Skeletal muscle satellite cell (primary cell): Measurements from ENCODE around the gene MISP.

Experiments used
- H3K27me3 ChIP-seq: 2 replicates; pipeline ENCODE4 v1.7.0; 2013; ENCODE audit warnings: low read length; ENCODE audit not compliant: control insufficient read depth, insufficient read depth
- H3K36me3 ChIP-seq: 2 replicates; pipeline ENCODE4 v1.7.0; 2013; ENCODE audit warnings: mild to moderate bottlenecking, control low read depth, low read length; ENCODE audit not compliant: insufficient read depth
- H3K4me1 ChIP-seq: 2 replicates; pipeline ENCODE4 v1.7.0; 2013; ENCODE audit warnings: low read length; ENCODE audit not compliant: control insufficient read depth, insufficient read depth
- H3K4me2 ChIP-seq: 2 replicates; pipeline ENCODE4 v1.7.0; 2013; ENCODE audit warnings: mild to moderate bottlenecking, low read length
- H3K4me3 ChIP-seq: 2 replicates; pipeline ENCODE4 v1.7.0; 2013; ENCODE audit warnings: low read length
- H3K9ac ChIP-seq: 2 replicates; pipeline ENCODE4 v1.7.0; 2013; ENCODE audit warnings: mild to moderate bottlenecking, low read depth, low read length, moderate library complexity
- H3K9me3 ChIP-seq: replicated peaks from 2 replicates; pipeline ENCODE4 v1.7.0; 2013; ENCODE audit warnings: mild to moderate bottlenecking, control low read depth, low read length

MISP gene

DNA sequence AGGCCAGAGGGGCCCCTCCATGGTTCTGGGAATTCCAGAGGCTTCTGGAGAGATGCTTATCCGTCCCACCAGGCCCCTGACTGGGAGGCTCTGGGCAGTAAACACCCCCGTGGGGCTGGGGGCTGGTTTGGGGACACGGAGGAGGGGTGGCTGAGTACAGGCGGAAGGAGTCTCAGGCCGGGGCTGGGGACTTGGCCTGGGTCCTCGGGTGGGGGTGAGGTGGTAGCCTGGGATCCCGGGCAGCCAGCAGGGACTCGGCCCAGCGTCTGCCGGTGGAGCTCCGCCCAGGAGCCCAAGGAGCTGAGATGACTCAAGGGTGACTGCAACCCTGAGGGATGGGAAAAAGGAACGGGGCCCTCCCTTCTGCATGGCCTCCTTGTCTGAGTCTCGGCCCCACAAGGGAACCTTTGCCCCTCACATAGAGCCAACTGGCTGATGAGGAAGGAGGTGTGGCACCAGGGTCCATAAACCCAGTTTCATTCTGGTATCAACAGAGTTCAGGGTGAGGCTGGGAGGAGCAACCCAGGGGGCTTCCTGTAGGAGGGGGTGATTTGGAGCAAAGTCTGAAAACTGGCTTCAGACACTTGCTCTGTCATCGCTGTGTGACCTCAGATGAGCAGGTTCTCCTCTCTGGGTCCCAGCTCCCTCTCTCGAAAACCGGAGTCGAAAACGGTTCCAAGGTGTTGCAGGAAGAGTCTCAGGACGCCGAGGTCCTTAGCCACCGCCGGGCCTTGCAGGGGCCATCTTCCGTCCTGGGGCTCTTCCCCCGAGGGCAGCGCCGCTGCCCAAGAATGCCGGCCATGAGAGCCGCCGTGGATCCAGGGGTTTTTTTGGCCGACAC is 809 bp downstream of the MISP start:
- H3K4me3 ChIP-seq: no peak overlapping the region
- H3K36me3 ChIP-seq: no peaks in the 10 kb centered on the region
- peak overlapping the region; percentile 59 for H3K4me2 ChIP-seq
- no peaks in the 10 kb centered on the region for H3K27me3 ChIP-seq
- H3K9ac ChIP-seq: peak overlapping the region; percentile 74
- H3K9me3 ChIP-seq: peaks cover 13% of the 10 kb centered on the region
- H3K4me1 ChIP-seq: peaks cover 28% of the 10 kb centered on the region

DNA sequence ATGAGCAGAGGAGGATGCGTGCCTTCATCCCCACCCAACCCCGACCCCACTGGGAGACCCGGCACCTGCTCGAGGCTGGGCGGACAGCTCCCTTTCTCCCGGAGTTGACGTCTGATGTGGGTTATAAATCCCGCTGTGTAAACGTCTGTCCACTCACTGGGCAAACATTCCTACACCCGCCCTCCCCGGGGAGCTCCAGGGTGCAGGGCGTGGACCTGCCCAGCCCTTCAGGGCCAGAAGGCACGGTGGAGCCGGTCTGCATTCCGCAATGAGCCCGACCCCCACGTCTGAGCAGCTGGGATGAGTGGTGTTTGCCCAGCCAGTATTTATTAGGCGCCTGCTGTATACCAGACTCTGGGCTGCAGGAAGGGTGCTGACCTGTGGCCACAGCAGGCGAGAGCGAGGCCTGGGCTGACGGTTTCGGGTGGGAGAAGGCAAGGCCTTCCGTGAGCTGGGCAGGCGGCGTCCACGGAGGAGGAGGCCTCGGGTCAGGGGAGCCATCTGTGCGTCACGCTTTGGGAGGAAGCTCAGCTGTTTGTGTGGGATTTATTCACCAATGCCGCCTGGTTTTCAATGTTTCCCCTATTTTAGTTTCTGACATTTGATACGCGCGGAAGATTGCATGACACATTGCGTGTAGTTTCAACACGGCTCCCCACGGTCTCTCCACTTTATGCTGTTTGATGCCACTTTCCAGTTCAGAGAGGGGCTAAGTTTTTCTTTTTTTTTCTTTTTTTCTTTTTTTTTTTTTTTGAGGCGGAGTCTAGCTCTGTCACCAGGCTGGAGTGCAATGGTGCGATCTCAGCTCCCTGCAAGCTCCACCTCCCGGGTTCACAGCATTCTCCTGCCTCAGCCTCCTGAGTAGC is 2.0 kb downstream of the MISP start:
- Histone ChIP-seq H3K9ac (peak overlapping the region; percentile 78), H3K36me3 (no peaks in the 10 kb centered on the region), H3K9me3 (peaks cover 10% of the 10 kb centered on the region), H3K4me3 (peak overlapping the region; percentile 31), H3K4me2 (peak overlapping the region; percentile 71), H3K27me3 (no peaks in the 10 kb centered on the region), H3K4me1 (peaks cover 28% of the 10 kb centered on the region)

DNA sequence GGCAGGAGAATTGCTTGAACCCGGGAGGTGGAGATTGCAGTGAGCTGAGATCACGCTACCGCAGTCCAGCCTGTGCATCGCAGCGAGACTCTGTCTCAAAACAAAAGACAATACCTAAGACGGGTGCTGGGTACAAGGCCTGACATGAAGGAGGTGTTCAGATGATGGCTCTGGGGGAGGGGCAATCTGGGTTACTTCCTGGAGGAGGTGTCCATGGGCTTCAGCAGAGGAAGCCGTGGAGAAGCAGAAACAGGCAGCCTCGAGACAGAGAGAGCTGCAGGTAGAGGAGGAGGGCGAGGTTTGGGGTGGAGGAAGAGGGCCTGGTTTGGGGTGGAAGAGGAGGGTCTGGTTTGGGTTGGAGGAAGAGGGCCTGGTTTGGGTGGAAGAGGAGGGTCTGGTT is 3.6 kb downstream of the MISP start:
- no peak overlapping the region for H3K4me3 ChIP-seq
- H3K9ac ChIP-seq: no peak overlapping the region
- peaks cover 6% of the 10 kb centered on the region for H3K9me3 ChIP-seq
- H3K4me2 ChIP-seq: no peak overlapping the region
- H3K36me3 ChIP-seq: no peaks in the 10 kb centered on the region
- H3K27me3 ChIP-seq: no peaks in the 10 kb centered on the region
- H3K4me1 ChIP-seq: peaks cover 28% of the 10 kb centered on the region

DNA sequence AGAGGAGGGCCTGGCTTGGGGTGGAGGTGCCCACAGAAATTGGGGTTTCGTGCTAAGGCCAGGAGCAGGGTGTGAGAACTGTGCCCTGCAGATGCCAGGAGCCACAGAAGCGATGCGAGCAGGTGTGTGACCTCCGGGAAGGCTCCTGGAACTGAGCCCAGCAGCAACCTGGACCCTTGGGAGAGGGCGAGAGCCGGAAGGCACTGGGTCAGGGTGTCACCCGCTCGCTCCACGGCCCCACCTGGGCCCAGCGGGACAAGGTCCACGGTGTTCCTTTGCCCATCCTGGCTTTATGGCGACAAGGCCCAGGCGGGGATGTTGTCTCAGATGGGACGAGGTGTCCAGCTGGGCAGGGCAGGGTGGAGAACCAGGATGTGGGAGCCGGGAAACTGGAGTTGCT is 4.2 kb downstream of the MISP start:
- H3K4me2 ChIP-seq: no peak overlapping the region
- H3K4me1 ChIP-seq: peaks cover 28% of the 10 kb centered on the region
- H3K9ac ChIP-seq: no peak overlapping the region
- peaks cover 6% of the 10 kb centered on the region for H3K9me3 ChIP-seq
- no peaks in the 10 kb centered on the region for H3K27me3 ChIP-seq
- H3K36me3 ChIP-seq: no peaks in the 10 kb centered on the region
- no peak overlapping the region for H3K4me3 ChIP-seq

DNA sequence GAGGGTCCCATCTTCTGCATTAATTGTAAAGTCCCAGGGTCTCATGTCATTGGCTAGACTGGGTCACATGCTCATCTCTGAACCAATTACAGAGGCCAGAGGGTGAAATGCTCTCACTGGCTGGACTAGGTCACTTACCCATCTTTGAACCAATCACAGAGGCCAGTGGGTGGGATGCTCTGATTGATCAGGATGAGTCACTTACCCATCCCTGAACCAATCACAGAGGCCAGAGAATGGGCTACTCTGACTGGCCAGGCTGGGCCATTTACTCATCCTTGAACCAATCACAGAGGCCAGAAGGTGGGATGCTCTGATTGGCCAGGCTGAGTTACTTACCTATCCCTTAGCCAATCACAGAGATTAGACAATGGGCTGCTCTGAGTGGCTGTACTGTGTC is 5.3 kb downstream of the MISP start:
- no peak overlapping the region for H3K4me2 ChIP-seq
- peaks cover 6% of the 10 kb centered on the region for H3K9me3 ChIP-seq
- no peak overlapping the region for H3K4me3 ChIP-seq
- H3K36me3 ChIP-seq: no peaks in the 10 kb centered on the region
- no peaks in the 10 kb centered on the region for H3K27me3 ChIP-seq
- no peak overlapping the region for H3K9ac ChIP-seq
- peaks cover 24% of the 10 kb centered on the region for H3K4me1 ChIP-seq

DNA sequence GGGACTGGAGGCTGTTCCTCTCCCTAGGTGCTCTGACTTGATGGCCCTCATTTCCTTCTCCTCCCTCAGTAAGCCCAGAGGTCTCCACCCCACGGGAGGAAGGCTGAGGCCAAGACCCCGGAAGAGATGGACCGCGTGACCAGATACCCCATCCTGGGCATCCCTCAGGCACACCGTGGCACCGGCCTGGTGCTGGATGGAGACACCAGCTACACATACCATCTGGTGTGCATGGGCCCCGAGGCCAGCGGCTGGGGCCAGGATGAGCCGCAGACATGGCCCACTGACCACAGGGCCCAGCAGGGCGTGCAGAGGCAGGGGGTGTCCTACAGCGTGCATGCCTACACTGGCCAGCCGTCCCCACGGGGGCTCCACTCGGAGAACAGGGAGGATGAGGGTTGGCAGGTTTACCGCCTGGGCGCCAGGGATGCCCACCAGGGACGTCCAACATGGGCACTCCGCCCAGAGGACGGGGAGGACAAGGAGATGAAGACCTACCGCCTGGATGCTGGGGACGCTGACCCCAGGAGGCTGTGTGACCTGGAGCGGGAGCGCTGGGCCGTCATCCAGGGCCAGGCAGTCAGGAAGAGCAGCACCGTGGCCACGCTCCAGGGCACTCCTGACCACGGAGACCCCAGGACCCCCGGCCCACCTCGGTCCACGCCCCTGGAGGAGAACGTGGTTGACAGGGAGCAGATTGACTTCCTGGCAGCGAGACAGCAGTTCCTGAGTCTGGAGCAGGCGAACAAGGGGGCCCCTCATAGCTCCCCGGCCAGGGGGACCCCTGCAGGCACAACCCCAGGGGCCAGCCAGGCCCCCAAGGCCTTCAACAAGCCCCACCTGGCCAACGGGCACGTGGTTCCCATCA is 6.1 kb downstream of the MISP start:
- no peak overlapping the region for H3K9ac ChIP-seq
- H3K36me3 ChIP-seq: no peaks in the 10 kb centered on the region
- peaks cover 6% of the 10 kb centered on the region for H3K9me3 ChIP-seq
- no peaks in the 10 kb centered on the region for H3K27me3 ChIP-seq
- H3K4me1 ChIP-seq: peaks cover 16% of the 10 kb centered on the region
- no peak overlapping the region for H3K4me2 ChIP-seq
- no peak overlapping the region for H3K4me3 ChIP-seq

DNA sequence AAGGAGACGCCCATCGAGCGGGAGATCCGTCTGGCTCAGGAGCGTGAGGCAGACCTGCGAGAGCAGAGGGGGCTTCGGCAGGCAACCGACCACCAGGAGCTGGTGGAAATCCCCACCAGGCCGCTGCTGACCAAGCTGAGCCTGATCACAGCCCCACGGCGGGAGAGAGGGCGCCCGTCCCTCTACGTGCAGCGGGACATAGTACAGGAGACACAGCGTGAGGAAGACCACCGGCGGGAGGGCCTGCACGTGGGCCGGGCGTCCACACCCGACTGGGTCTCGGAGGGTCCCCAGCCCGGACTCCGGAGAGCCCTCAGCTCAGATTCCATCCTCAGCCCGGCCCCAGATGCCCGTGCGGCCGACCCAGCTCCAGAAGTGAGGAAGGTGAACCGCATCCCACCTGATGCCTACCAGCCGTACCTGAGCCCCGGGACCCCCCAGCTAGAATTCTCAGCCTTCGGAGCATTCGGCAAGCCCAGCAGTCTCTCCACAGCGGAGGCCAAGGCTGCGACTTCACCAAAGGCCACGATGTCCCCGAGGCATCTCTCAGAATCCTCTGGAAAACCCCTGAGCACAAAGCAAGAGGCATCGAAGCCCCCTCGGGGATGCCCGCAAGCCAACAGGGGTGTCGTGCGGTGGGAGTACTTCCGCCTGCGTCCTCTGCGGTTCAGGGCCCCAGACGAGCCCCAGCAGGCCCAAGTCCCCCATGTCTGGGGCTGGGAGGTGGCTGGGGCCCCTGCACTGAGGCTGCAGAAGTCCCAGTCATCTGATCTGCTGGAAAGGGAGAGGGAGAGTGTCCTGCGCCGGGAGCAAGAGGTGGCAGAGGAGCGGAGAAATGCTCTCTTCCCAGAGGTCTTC is 7.1 kb downstream of the MISP start:
- Histone ChIP-seq H3K9ac (no peak overlapping the region), H3K9me3 (peaks cover 6% of the 10 kb centered on the region), H3K4me3 (no peak overlapping the region), H3K4me2 (no peak overlapping the region), H3K36me3 (no peaks in the 10 kb centered on the region), H3K27me3 (no peaks in the 10 kb centered on the region), H3K4me1 (peaks cover 8% of the 10 kb centered on the region)

DNA sequence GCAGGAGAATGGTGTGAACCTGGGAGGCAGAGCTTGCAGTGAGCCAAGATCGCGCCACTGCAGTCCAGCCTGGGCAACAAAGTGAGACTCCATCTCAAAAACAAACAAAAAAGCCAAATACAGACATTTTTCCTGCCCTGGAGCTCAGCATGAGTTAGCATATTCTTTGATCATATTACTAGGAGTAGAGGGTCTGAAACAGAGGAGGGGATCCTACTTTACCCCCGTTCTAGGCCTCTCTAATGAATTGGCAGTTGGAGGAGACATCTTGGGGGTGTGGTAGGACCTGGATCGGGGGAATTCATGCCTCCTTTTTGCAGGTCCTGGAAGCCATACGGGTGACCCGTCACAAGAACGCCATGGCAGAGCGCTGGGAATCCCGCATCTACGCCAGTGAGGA is 12.3 kb downstream of the MISP start:
- Histone ChIP-seq H3K27me3 (no peaks in the 10 kb centered on the region), H3K4me2 (no peak overlapping the region), H3K4me1 (no peaks in the 10 kb centered on the region), H3K36me3 (no peaks in the 10 kb centered on the region), H3K9ac (no peak overlapping the region), H3K9me3 (no peaks in the 10 kb centered on the region), H3K4me3 (no peak overlapping the region)

DNA sequence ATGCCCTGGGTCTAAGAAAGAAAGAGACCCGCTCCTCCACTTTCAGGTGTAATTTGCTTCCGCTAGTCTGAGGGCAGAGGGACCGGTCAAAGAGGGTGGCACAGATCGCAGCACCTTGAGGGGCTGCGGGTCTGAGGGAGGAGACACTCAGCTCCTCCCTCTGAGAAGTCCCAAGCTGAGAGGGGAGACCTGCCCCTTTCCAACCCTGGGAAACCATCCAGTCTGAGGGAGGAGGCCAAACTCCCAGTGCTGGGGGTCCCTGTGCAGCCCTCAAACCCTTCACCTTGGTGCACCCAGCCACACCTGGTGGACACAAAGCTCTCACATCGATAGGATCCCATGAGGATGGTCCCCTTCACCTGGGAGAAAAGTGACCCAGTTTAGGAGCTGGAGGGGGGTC is 13.0 kb downstream of the MISP start:
- Histone ChIP-seq H3K36me3 (no peaks in the 10 kb centered on the region), H3K27me3 (no peaks in the 10 kb centered on the region), H3K4me1 (peaks cover 5% of the 10 kb centered on the region), H3K4me2 (no peak overlapping the region), H3K4me3 (no peak overlapping the region), H3K9ac (no peak overlapping the region), H3K9me3 (no peaks in the 10 kb centered on the region)

DNA sequence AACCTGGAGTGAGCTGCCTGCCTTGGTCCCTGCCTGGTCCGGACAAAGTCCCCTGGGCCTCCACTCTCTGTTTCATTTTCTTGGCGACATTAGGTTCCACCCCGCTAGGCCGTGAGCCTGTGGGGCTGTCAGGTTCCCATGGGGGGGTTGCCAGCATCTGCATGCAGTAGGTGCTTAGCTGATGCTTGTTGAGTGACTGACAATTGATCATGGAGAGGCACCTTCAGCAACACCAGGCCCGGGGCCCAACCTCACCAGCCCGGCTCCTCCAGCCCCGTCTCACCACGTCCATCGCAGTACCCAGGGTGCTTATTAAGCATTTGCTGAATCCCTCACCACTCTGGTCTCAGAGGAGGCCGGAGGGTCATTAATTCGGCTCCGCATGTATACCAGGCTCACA is 13.4 kb downstream of the MISP start:
- Histone ChIP-seq H3K4me2 (no peak overlapping the region), H3K4me3 (no peak overlapping the region), H3K4me1 (peaks cover 7% of the 10 kb centered on the region), H3K9ac (no peak overlapping the region), H3K27me3 (no peaks in the 10 kb centered on the region), H3K9me3 (no peaks in the 10 kb centered on the region), H3K36me3 (no peaks in the 10 kb centered on the region)
